Activated CD8-positive, alpha-beta memory T cell treated with anti-CD3 and anti-CD28 coated beads, Interleukin-2, amount 50 U/mL, for 4 hours (primary cell): ENCODE measurements around the gene MUC12.

Experiments
- DNase-seq: peaks from one replicate; pipeline ENCODE4 v3.0.0-alpha.2; 2020

MUC12 gene

DNA sequence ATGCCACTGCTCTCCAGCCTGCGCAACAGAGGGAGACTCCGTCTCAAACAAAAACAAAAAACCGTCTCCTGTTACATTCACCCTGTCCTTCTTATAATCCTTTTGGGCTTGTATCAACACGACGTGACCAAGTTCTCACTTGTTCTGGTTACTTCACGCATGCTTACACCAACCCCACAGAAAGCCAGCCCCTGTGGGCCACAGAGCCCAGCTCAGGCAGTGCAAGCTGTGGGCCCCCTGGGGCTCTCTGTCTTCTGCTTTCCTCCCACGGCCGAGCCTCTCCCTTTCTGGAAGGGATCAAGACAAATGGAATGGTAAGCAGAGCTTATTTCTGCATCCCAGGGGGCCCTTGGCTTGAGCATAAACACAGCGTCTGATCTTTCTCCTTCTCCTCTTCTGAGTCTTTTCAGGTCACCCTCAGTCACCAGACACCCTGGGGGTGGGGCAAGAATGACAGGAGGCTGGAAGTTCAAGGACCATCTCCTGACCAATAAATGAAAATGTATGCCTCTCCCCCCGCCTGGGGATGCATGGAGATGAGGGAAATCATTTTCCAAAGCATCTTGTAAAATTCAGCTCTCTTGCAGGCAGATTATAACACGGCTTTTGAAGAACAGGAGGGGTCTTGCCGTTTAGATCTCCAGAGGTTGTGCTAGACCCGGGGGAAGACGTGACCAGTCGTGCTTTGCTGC is 96.9 kb downstream of the MUC12 start:
- DNase-seq, result no peak

DNA sequence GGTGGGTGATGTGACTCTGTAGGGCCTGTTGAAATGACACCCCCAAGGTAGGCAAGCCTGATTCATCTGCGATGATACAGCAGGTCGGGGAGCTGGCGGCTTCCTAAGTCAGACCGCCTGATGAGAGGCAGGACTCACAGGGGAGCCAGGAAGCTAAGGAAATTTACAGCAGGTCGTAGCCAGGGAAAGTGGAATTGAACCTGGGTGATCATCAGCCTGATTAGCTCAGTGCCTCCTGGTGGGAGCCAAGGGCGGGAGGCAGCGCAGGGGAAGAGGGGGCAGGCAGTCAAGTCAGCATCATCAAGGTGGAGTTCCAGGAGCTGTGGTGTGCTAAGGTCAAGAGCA is 97.4 kb downstream of the MUC12 start:
- DNase-seq, result no peak

DNA sequence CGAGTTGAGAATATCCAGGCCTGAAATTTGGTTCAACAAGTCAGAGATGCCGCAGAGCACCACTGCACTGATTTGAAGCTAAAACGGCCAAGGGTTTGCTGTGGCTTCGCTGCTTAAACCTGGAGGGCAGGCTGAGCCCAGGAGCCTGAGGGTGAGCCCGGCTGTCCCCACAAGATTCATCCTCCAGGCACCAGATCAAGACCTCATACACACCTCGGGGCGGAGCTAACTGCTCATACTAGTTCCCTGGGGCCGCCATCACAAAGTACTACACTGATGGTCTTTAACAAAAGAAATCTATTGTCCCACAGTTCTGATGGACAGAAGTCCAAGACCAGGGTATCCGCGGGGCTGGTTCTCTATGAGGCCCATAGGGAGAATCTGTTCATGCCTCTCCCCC is 99.0 kb downstream of the MUC12 start:
- no peak for DNase-seq
